Measurements from ENCODE around the gene HCN1. TPM values are rescaled to one million over a fixed set of nuclear protein-coding genes. Genes with fewer than 3 reads are reported as not detected.
"Not testable (repeated sequence)": the region's sequence is repeated elsewhere in the genome, so short reads cannot be mapped to it uniquely, and the experiment has no call there.

The HCN1 gene
- total RNA-seq, 2 donors from 2014 or later: 5.9 to 10.8 TPM

DNA sequence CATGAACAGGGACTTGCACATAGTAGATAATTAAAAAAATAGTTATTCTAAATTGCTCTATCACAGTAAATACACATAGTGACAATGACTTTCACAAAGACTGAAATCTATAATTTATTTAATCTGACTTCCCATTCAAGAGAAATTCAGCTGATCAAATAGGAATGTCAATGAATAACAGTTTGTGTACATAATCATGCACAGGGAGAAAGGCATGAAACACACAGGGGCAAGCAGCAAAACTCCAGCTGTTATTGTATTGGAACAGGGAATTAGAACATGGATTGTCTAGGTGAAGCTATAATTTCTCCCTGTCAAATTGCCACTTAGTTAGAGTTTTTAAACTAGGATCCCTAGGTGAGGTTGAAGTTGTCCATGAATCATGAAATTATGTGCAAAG, 99.9 kb downstream of the HCN1 start:
- Histone ChIP-seq H3K27ac (ENCODE audit: low read depth, low read length) (no peak overlapping the region), H3K9me3 (ENCODE audit: control insufficient read depth, low read length) (no peaks in the 10 kb centered on the region), H3K36me3 (ENCODE audit: control insufficient read depth, insufficient read depth, low read length) (no peaks in the 10 kb centered on the region), H3K27me3 (ENCODE audit: control insufficient read depth, insufficient read depth, low read length, poor library complexity, severe bottlenecking) (no peaks in the 10 kb centered on the region), H3K4me1 (ENCODE audit: control insufficient read depth, insufficient read depth, low read length) (no peaks in the 10 kb centered on the region), H3K9ac (ENCODE audit: extremely low read depth, low read length, poor library complexity, severe bottlenecking) (no peak overlapping the region), H3K4me3 (ENCODE audit: low read length) (no peak overlapping the region)
- Mint-ChIP-seq H3K27ac (no peak overlapping the region), H3K9me3 (peaks cover 9% of the 10 kb centered on the region), H3K27me3 (ENCODE audit: insufficient read depth) (peaks cover 3% of the 10 kb centered on the region), H3K4me3 (no peak overlapping the region), H3K36me3 (ENCODE audit: low read depth) (no peaks in the 10 kb centered on the region), H3K4me1 (peaks cover 4% of the 10 kb centered on the region)
- TF ChIP-seq CTCF (conservative IDR thresholded peaks at IDR 0.05): no peak
- no peak for DNase-seq

DNA sequence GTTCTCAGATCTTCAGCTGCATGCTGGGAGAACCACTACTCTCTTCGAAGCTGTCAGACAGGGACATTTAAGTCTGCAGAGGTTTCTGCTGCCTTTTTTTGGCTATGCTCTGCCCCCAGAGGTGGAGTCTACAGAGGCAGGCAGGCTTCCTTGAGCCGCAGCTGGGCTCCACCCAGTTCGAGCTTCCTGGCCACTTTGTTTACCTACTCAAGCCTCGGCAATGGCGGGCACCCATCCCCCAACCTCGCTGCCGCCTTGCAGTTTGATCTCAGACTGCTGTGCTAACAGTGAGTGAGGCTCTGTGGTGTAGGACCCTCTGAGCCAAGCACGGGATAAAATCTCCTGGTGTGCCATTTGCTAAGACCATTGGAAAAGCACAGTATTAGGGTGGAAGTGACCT, 110.2 kb downstream of the HCN1 start:
- H3K4me3 Mint-ChIP-seq; H3K27ac Mint-ChIP-seq; H3K27me3 ChIP-seq (ENCODE audit: control insufficient read depth, insufficient read depth, low read length, poor library complexity, severe bottlenecking); H3K4me3 ChIP-seq (ENCODE audit: low read length); H3K4me1 Mint-ChIP-seq; H3K27ac ChIP-seq (ENCODE audit: low read depth, low read length); H3K9me3 ChIP-seq (ENCODE audit: control insufficient read depth, low read length); H3K36me3 ChIP-seq (ENCODE audit: control insufficient read depth, insufficient read depth, low read length); H3K27me3 Mint-ChIP-seq (ENCODE audit: insufficient read depth); H3K9ac ChIP-seq (ENCODE audit: extremely low read depth, low read length, poor library complexity, severe bottlenecking); H3K36me3 Mint-ChIP-seq (ENCODE audit: low read depth); H3K4me1 ChIP-seq (ENCODE audit: control insufficient read depth, insufficient read depth, low read length); DNase-seq: not testable (repeated sequence)
- peaks cover 31% of the 10 kb centered on the region for H3K9me3 Mint-ChIP-seq
- WGBS, 2 experiments (ENCODE audit: insufficient coverage in 1 of 2, insufficient read length in 1 of 2): 66 to 82% methylated on average over 5 to 8 of the region's 8 CpGs

DNA sequence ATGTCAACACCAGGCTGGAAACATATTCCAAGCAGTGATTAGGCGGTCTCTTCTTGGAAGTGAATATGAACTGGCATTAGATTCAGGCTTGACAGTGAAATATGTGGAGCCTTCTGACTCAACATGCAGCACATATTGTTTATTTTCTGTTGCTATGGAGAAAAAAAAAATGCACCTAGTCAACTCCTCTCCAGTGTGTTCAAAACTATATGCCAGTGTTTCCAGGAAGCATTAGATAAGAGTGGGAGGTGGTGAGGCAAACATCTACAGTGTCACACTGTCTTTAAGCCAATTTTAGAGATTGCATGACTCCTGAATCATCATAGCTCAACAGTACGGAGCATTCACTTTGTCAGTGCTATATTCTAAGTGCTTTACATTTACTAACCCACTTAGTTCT, 117.9 kb downstream of the HCN1 start:
- no peaks in the 10 kb centered on the region for H3K27me3 Mint-ChIP-seq (ENCODE audit: insufficient read depth)
- Histone ChIP-seq H3K9ac (ENCODE audit: extremely low read depth, low read length, poor library complexity, severe bottlenecking) (no peak overlapping the region), H3K9me3 (ENCODE audit: control insufficient read depth, low read length) (no peaks in the 10 kb centered on the region), H3K27ac (ENCODE audit: low read depth, low read length) (no peak overlapping the region), H3K27me3 (ENCODE audit: control insufficient read depth, insufficient read depth, low read length, poor library complexity, severe bottlenecking) (no peaks in the 10 kb centered on the region), H3K4me3 (ENCODE audit: low read length) (no peak overlapping the region), H3K36me3 (ENCODE audit: control insufficient read depth, insufficient read depth, low read length) (no peaks in the 10 kb centered on the region), H3K4me1 (ENCODE audit: control insufficient read depth, insufficient read depth, low read length) (no peaks in the 10 kb centered on the region)
- no peak for TF ChIP-seq CTCF (conservative IDR thresholded peaks at IDR 0.05)
- H3K36me3 Mint-ChIP-seq (ENCODE audit: low read depth): no peaks in the 10 kb centered on the region
- H3K9me3 Mint-ChIP-seq: peaks cover 2% of the 10 kb centered on the region
- H3K4me1 Mint-ChIP-seq: no peaks in the 10 kb centered on the region
- 84 to 100% methylated on average over 1 to 2 of the region's 2 CpGs for WGBS, 2 experiments (ENCODE audit: insufficient coverage in 1 of 2, insufficient read length in 1 of 2)
- no peak overlapping the region for H3K4me3 Mint-ChIP-seq
- no peak for DNase-seq
- H3K27ac Mint-ChIP-seq: no peak overlapping the region

GRCh38 chr5:45568813-45569212, 127.4 kb downstream of the HCN1 start:
- TF ChIP-seq CTCF (conservative IDR thresholded peaks at IDR 0.05): no peak

More at GRCh38 chr5:45568813-45569212, 127.4 kb downstream of the HCN1 start:
- H3K27ac ChIP-seq (ENCODE audit: low read depth, low read length): no peak overlapping the region
- Mint-ChIP-seq H3K27me3 (ENCODE audit: insufficient read depth) (no peaks in the 10 kb centered on the region), H3K27ac (peak overlapping the region; percentile 53), H3K9me3 (no peaks in the 10 kb centered on the region), H3K36me3 (ENCODE audit: low read depth) (no peaks in the 10 kb centered on the region), H3K4me3 (no peak overlapping the region), H3K4me1 (peaks cover 7% of the 10 kb centered on the region)
- H3K4me3 ChIP-seq (ENCODE audit: low read length): no peak overlapping the region
- 65% methylated on average over 1 of the region's 1 CpG; no CpG with 5 or more reads in 1 of the 2 experiments for whole genome bisulfite sequencing, 2 experiments (ENCODE audit: insufficient coverage in 1 of 2, insufficient read length in 1 of 2)
- H3K9ac ChIP-seq (ENCODE audit: extremely low read depth, low read length, poor library complexity, severe bottlenecking): no peak overlapping the region
- H3K4me1 ChIP-seq (ENCODE audit: control insufficient read depth, insufficient read depth, low read length): no peaks in the 10 kb centered on the region
- H3K27me3 ChIP-seq (ENCODE audit: control insufficient read depth, insufficient read depth, low read length, poor library complexity, severe bottlenecking): no peaks in the 10 kb centered on the region
- no peaks in the 10 kb centered on the region for H3K9me3 ChIP-seq (ENCODE audit: control insufficient read depth, low read length)
- H3K36me3 ChIP-seq (ENCODE audit: control insufficient read depth, insufficient read depth, low read length): no peaks in the 10 kb centered on the region
- no peak for DNase-seq
